HCT116 (cell line): Measurements from ENCODE around the gene TBC1D1.

Source experiments
- CEBPB ChIP-seq: IDR thresholded peaks from 2 replicates; pipeline ENCODE4 v1.6.1; 2012; ENCODE audit warnings: low read depth
- EGR1 ChIP-seq: IDR thresholded peaks from 2 replicates; pipeline ENCODE4 v1.6.1; 2012; ENCODE audit warnings: low read depth
- ELF1 ChIP-seq: IDR thresholded peaks from 2 replicates; pipeline ENCODE4 v1.6.1; 2012; ENCODE audit warnings: low read depth, borderline replicate concordance
- EZH2phosphoT487 ChIP-seq: fragments of 200-600 bp; IDR thresholded peaks from 2 replicates; pipeline ENCODE4 v1.6.1; 2018; ENCODE audit warnings: antibody characterized with exemption, borderline replicate concordance
- FOSL1 ChIP-seq: IDR thresholded peaks from 2 replicates; pipeline ENCODE4 v1.6.1; 2012; ENCODE audit warnings: low read depth
- POLR2A ChIP-seq: IDR thresholded peaks from 2 replicates; pipeline ENCODE4 v1.7.0; 2011; ENCODE audit warnings: borderline replicate concordance; ENCODE audit not compliant: insufficient read depth, insufficient read length; ENCODE audit errors: extremely low read depth
- POLR2AphosphoS5 ChIP-seq: IDR thresholded peaks from 2 replicates; pipeline ENCODE4 v1.6.1; 2011; ENCODE audit warnings: mild to moderate bottlenecking, low read depth, low read length, moderate library complexity
- RAD21 ChIP-seq: IDR thresholded peaks from 2 replicates; pipeline ENCODE4 v1.6.1; 2012; ENCODE audit warnings: low read depth, mild to moderate bottlenecking
- SRF ChIP-seq: IDR thresholded peaks from 2 replicates; pipeline ENCODE4 v1.6.1; 2012; ENCODE audit warnings: low read depth
- YY1 ChIP-seq: IDR thresholded peaks from 2 replicates; pipeline ENCODE4 v1.6.1; 2011; ENCODE audit warnings: low read length, low read depth, moderate library complexity, mild to moderate bottlenecking; ENCODE audit not compliant: insufficient replicate concordance; ENCODE audit errors: extremely low read depth
- ZFX ChIP-seq: fragments of 450-650 bp; IDR thresholded peaks from 2 replicates; pipeline ENCODE4 v1.6.1; 2017
- TF ChIP-seq, protein P1 (sequence below), 3 experiments: fragments of 200-600 bp in 1 of 3; sonication (generic) in 1 of 3; IDR thresholded peaks in 2 of 3; conservative IDR thresholded peaks in 1 of 3; 2 replicates each; pipeline ENCODE4 v1.5.1; 2012 to 2017; ENCODE audit warnings: low read depth in 2 of 3, low read length in 2 of 3, antibody characterized with exemption in 1 of 3, borderline replicate concordance in 1 of 3, control low read depth in 1 of 3, mild to moderate bottlenecking in 1 of 3, mixed read lengths in 1 of 3, mixed run types in 1 of 3, moderate library complexity in 1 of 3; ENCODE audit not compliant: insufficient read depth in 1 of 3
- TF ChIP-seq, protein P2 (sequence below): IDR thresholded peaks from 2 replicates; pipeline ENCODE4 v1.6.1; 2012

- TF ChIP-seq RAD21 (no peak), POLR2A (no peak), SRF (no peak), ELF1 (no peak), POLR2AphosphoS5 (no peak), EZH2phosphoT487 (no peak), EGR1 (no peak), CEBPB (no peak), YY1 (no peak), FOSL1 (no peak), ZFX (no peak)
- TF ChIP-seq, protein P1, sequence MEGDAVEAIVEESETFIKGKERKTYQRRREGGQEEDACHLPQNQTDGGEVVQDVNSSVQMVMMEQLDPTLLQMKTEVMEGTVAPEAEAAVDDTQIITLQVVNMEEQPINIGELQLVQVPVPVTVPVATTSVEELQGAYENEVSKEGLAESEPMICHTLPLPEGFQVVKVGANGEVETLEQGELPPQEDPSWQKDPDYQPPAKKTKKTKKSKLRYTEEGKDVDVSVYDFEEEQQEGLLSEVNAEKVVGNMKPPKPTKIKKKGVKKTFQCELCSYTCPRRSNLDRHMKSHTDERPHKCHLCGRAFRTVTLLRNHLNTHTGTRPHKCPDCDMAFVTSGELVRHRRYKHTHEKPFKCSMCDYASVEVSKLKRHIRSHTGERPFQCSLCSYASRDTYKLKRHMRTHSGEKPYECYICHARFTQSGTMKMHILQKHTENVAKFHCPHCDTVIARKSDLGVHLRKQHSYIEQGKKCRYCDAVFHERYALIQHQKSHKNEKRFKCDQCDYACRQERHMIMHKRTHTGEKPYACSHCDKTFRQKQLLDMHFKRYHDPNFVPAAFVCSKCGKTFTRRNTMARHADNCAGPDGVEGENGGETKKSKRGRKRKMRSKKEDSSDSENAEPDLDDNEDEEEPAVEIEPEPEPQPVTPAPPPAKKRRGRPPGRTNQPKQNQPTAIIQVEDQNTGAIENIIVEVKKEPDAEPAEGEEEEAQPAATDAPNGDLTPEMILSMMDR (IDR thresholded peaks at IDR 0.05 in 2 of 3, conservative IDR thresholded peaks at IDR 0.05 in 1 of 3; ENCODE audit: borderline replicate concordance in 1 of 3, insufficient read depth in 1 of 3, low read depth in 2 of 3, low read length in 2 of 3), result no peak
- TF ChIP-seq, protein P2, sequence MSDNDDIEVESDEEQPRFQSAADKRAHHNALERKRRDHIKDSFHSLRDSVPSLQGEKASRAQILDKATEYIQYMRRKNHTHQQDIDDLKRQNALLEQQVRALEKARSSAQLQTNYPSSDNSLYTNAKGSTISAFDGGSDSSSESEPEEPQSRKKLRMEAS, result no peak
Observed at GRCh38 chr4:37998226-37998625, 107.3 kb downstream of the TBC1D1 start.
